Astrocyte (in vitro differentiated cells and primary cell): ENCODE results near the gene GMNN.

Experiments
- CTCF ChIP-seq: IDR thresholded peaks from 2 replicates; pipeline ENCODE4 v1.5.1; 2011; ENCODE audit warnings: low read depth, mild to moderate bottlenecking, inconsistent platforms, low read length, moderate library complexity; ENCODE audit not compliant: insufficient read depth
- EZH2 ChIP-seq: IDR thresholded peaks from 2 replicates; pipeline ENCODE4 v1.6.1; 2012; ENCODE audit warnings: mild to moderate bottlenecking, low read length, inconsistent platforms; ENCODE audit not compliant: insufficient read depth

- TF ChIP-seq CTCF (no peak), EZH2 (no peak)
These were observed 32.8 kb downstream of the GMNN start for GRCh38 chr6:24807584-24807983.
